Ishikawa (cell line): Measurements from ENCODE around the gene CARS1.

Experiments
- CREB1 ChIP-seq: IDR thresholded peaks from 2 replicates; pipeline ENCODE4 v1.6.1; 2012; ENCODE audit warnings: low read depth
- EGR1 ChIP-seq: IDR thresholded peaks from 2 replicates; pipeline ENCODE4 v1.6.1; 2012
- EP300 ChIP-seq: IDR thresholded peaks from 2 replicates; pipeline ENCODE4 v1.6.1; 2012; ENCODE audit warnings: borderline replicate concordance
- FOXM1 ChIP-seq: IDR thresholded peaks from 2 replicates; pipeline ENCODE4 v1.6.1; 2012; ENCODE audit warnings: low read depth, borderline replicate concordance
- MAX ChIP-seq: IDR thresholded peaks from 2 replicates; pipeline ENCODE4 v1.6.1; 2012
- NFIC ChIP-seq: IDR thresholded peaks from 2 replicates; pipeline ENCODE4 v1.6.1; 2012
- RAD21 ChIP-seq: IDR thresholded peaks from 2 replicates; pipeline ENCODE4 v1.6.1; 2012; ENCODE audit warnings: low read depth
- TAF1 ChIP-seq: IDR thresholded peaks from 2 replicates; pipeline ENCODE4 v1.6.1; 2012; ENCODE audit warnings: low read depth, mild to moderate bottlenecking
- TCF12 ChIP-seq: IDR thresholded peaks from 2 replicates; pipeline ENCODE4 v1.6.1; 2012; ENCODE audit warnings: low read depth
- TF ChIP-seq, protein P1 (sequence below): IDR thresholded peaks from 2 replicates; pipeline ENCODE4 v1.6.1; 2012; ENCODE audit warnings: low read depth, mild to moderate bottlenecking
- TF ChIP-seq, protein P2 (sequence below): IDR thresholded peaks from 2 replicates; pipeline ENCODE4 v1.6.1; 2012

GRCh38 chr11:3086671-3087150 lies 29.5 kb upstream of the CARS1 start:
- TF ChIP-seq TAF1 (no peak), EP300 (no peak), EGR1 (no peak), MAX (no peak), TCF12 (no peak), FOXM1 (no peak), NFIC (no peak), RAD21 (no peak), CREB1 (no peak)
- TF ChIP-seq, protein P1, sequence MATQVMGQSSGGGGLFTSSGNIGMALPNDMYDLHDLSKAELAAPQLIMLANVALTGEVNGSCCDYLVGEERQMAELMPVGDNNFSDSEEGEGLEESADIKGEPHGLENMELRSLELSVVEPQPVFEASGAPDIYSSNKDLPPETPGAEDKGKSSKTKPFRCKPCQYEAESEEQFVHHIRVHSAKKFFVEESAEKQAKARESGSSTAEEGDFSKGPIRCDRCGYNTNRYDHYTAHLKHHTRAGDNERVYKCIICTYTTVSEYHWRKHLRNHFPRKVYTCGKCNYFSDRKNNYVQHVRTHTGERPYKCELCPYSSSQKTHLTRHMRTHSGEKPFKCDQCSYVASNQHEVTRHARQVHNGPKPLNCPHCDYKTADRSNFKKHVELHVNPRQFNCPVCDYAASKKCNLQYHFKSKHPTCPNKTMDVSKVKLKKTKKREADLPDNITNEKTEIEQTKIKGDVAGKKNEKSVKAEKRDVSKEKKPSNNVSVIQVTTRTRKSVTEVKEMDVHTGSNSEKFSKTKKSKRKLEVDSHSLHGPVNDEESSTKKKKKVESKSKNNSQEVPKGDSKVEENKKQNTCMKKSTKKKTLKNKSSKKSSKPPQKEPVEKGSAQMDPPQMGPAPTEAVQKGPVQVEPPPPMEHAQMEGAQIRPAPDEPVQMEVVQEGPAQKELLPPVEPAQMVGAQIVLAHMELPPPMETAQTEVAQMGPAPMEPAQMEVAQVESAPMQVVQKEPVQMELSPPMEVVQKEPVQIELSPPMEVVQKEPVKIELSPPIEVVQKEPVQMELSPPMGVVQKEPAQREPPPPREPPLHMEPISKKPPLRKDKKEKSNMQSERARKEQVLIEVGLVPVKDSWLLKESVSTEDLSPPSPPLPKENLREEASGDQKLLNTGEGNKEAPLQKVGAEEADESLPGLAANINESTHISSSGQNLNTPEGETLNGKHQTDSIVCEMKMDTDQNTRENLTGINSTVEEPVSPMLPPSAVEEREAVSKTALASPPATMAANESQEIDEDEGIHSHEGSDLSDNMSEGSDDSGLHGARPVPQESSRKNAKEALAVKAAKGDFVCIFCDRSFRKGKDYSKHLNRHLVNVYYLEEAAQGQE: no peak
- TF ChIP-seq, protein P2, sequence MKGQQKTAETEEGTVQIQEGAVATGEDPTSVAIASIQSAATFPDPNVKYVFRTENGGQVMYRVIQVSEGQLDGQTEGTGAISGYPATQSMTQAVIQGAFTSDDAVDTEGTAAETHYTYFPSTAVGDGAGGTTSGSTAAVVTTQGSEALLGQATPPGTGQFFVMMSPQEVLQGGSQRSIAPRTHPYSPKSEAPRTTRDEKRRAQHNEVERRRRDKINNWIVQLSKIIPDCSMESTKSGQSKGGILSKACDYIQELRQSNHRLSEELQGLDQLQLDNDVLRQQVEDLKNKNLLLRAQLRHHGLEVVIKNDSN: no peak
